HG03354 (cell line): ENCODE data around the gene GPR45.

ENCODE experiments used
- ATAC-seq: cut with Tn5 transposase; IDR thresholded peaks from one replicate; pipeline ENCODE4 v1.9.1; 2021; ENCODE audit warnings: mild to moderate bottlenecking; ENCODE audit not compliant: unreplicated experiment, poor library complexity, severe bottlenecking

GPR45 gene

GRCh38 chr2:105291981-105292380, 50.4 kb downstream of the GPR45 start:
- ATAC-seq = no peak
